HepG2 (cell line): ENCODE results near the gene VKORC1. TPM values are rescaled to one million over a fixed set of nuclear protein-coding genes. Genes with fewer than 3 reads are reported as not detected.

Experiments used
- ATAD3A ChIP-seq: sonication (generic); formaldehyde crosslinking; IDR thresholded peaks from 2 replicates; pipeline ENCODE4 v1.4.0; 2020; ENCODE audit warnings: missing genetic modification reagents
- BHLHE40 ChIP-seq: IDR thresholded peaks from 2 replicates; pipeline ENCODE4 v1.6.1; 2011; ENCODE audit warnings: low read length, improper control_type of control experiment
- DMAP1 ChIP-seq: IDR thresholded peaks from 2 replicates; pipeline ENCODE4 v1.6.1; 2016
- FOSL2 ChIP-seq: sonication (generic); formaldehyde crosslinking; IDR thresholded peaks from 2 replicates; pipeline ENCODE4 v1.4.0; 2020; ENCODE audit warnings: missing genetic modification reagents
- KAT7 ChIP-seq: IDR thresholded peaks from 2 replicates; pipeline ENCODE4 v1.6.1; 2018; ENCODE audit warnings: borderline replicate concordance, missing compliant biosample characterization
- KDM4B ChIP-seq: sonication (generic); formaldehyde crosslinking; IDR thresholded peaks from 2 replicates; pipeline ENCODE4 v1.4.0; 2020; ENCODE audit warnings: missing genetic modification reagents
- MIXL1 ChIP-seq: IDR thresholded peaks from 2 replicates; pipeline ENCODE4 v1.6.1; 2016
- NFATC3 ChIP-seq: sonication (generic); formaldehyde crosslinking; IDR thresholded peaks from 2 replicates; pipeline ENCODE4 v1.5.1; 2020; ENCODE audit warnings: mild to moderate bottlenecking, missing genetic modification reagents
- PAX8 ChIP-seq: sonication (generic); formaldehyde crosslinking; IDR thresholded peaks from 2 replicates; pipeline ENCODE4 v1.8.0; 2022; ENCODE audit warnings: mild to moderate bottlenecking, missing genetic modification reagents, borderline replicate concordance
- TCF7 ChIP-seq: sonication (generic); IDR thresholded peaks from 2 replicates; pipeline ENCODE4 v1.6.1; 2016; ENCODE audit warnings: antibody characterized with exemption, low read depth
- ZBTB40 ChIP-seq, 2 experiments: fragments of 450-650 bp in 1 of 2; sonication (generic) in 1 of 2; formaldehyde crosslinking in 1 of 2; IDR thresholded peaks; 2 replicates each; pipeline versions ENCODE4 v1.6.1 to v1.8.0; 2016 to 2022; ENCODE audit warnings: antibody characterized with exemption in 1 of 2, mild to moderate bottlenecking in 1 of 2, missing genetic modification reagents in 1 of 2
- ZNF282 ChIP-seq: fragments of 450-650 bp; IDR thresholded peaks from 2 replicates; pipeline ENCODE4 v1.6.1; 2018; ENCODE audit not compliant: partially characterized antibody
- ZNF670 ChIP-seq: sonication (generic); formaldehyde crosslinking; IDR thresholded peaks from 2 replicates; pipeline ENCODE4 v1.8.0; 2022; ENCODE audit warnings: mild to moderate bottlenecking, missing genetic modification reagents, borderline replicate concordance
- ZNF746 ChIP-seq: sonication (generic); formaldehyde crosslinking; IDR thresholded peaks from 2 replicates; pipeline ENCODE4 v1.8.0; 2022; ENCODE audit warnings: mild to moderate bottlenecking, missing genetic modification reagents
- ZNF770 ChIP-seq: sonication (generic); formaldehyde crosslinking; IDR thresholded peaks from 2 replicates; pipeline ENCODE4 v1.5.0; 2020; ENCODE audit warnings: mild to moderate bottlenecking, missing genetic modification reagents
- polyA plus RNA-seq, 8 experiments: library from polyadenylated mRNA; depleted of rRNA in 3 of 8; stranded (reverse) in 7 of 8; unstranded in 1 of 8; fragments of >200 nt; fragmentation: Illumina TruSeq in 4 of 8; extraction: Trizol in 4 of 8; gene quantifications; 2 replicates each; pipeline versions ENCODE4 v1.2.1 to v1.2.3, GENCODE V29; 2011 to 2016; ENCODE audit warnings: low read depth in 4 of 8, missing spikeins in 1 of 8, mixed read lengths in 1 of 8; ENCODE audit not compliant: insufficient read depth in 1 of 8
- total RNA-seq, 5 experiments: library from RNA; depleted of rRNA; stranded (reverse); fragments of >200 nt; fragmentation: Illumina TruSeq; extraction: Trizol; gene quantifications; 2 replicates each; pipeline ENCODE4 v1.2.3, GENCODE V29; 2016; ENCODE audit warnings: low read depth in 1 of 5
- TF ChIP-seq, protein P1 (sequence below): sonication (generic); formaldehyde crosslinking; IDR thresholded peaks from 2 replicates; pipeline ENCODE4; 2020; ENCODE audit warnings: missing genetic modification reagents, mild to moderate bottlenecking, borderline replicate concordance

The VKORC1 gene
- total and polyA plus RNA-seq, 2 of the 13 experiments (the other 11 are each of a cell fraction or from before 2014, with no cell fraction given), result 141 to 615 TPM

GRCh38 chr16:31135535-31136286 lies 41.1 kb upstream of the VKORC1 start, which contains the start of gene PRSS8 (continued):
- TF ChIP-seq ZNF770 (CRISPR knock-in tag) (no peak), ATAD3A (CRISPR knock-in tag) (no peak), PAX8 (0 out of 2 replicates have a peak, but pooled peaks have one; percentile 37), KDM4B (no peak), KAT7 (CRISPR knock-in tag) (no peak), TCF7 (no peak), DMAP1 (CRISPR knock-in tag) (no peak), NFATC3 (CRISPR knock-in tag) (no peak), ZNF746 (no peak), FOSL2 (CRISPR knock-in tag) (no peak), ZNF282 (peak; percentile 92), MIXL1 (no peak), BHLHE40 (peak; percentile 72), ZNF670 (CRISPR knock-in tag) (0 out of 2 replicates have a peak, but pooled peaks have one; percentile 48), ZBTB40 (IDR thresholded peaks at IDR 0.05) (peak; percentile 14; the same call in 1 of the 2 replicates), ZBTB40 (CRISPR knock-in tag; IDR thresholded peaks at IDR 0.05) (no peak)
- TF ChIP-seq, protein P1, sequence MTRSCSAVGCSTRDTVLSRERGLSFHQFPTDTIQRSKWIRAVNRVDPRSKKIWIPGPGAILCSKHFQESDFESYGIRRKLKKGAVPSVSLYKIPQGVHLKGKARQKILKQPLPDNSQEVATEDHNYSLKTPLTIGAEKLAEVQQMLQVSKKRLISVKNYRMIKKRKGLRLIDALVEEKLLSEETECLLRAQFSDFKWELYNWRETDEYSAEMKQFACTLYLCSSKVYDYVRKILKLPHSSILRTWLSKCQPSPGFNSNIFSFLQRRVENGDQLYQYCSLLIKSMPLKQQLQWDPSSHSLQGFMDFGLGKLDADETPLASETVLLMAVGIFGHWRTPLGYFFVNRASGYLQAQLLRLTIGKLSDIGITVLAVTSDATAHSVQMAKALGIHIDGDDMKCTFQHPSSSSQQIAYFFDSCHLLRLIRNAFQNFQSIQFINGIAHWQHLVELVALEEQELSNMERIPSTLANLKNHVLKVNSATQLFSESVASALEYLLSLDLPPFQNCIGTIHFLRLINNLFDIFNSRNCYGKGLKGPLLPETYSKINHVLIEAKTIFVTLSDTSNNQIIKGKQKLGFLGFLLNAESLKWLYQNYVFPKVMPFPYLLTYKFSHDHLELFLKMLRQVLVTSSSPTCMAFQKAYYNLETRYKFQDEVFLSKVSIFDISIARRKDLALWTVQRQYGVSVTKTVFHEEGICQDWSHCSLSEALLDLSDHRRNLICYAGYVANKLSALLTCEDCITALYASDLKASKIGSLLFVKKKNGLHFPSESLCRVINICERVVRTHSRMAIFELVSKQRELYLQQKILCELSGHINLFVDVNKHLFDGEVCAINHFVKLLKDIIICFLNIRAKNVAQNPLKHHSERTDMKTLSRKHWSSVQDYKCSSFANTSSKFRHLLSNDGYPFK (CRISPR knock-in tag), result peak; percentile 17; the same call in 1 of the 2 replicates
